Measurements from ENCODE around the gene GPR33.

GRCh38 chr14:31527087-31527486 is 39.2 kb upstream of the GPR33 start:
- no peak for TF ChIP-seq CTCF (IDR thresholded peaks at IDR 0.05 in 4 of 5, conservative IDR thresholded peaks at IDR 0.05 in 1 of 5)
- no peak for TF ChIP-seq POLR2A (IDR thresholded peaks at IDR 0.05)

Data from gastrocnemius medialis (tissue), 4 donors.